ENCODE results near the gene EPHB3.

GRCh38 chr3:184631472-184631861 is 69.9 kb downstream of the EPHB3 start:
- no peak for TF ChIP-seq CTCF (IDR thresholded peaks at IDR 0.05)
- TF ChIP-seq POLR2A (IDR thresholded peaks at IDR 0.05), result no peak
